Heart left ventricle (tissue), 16 donors: ENCODE data around the gene TMEM82. TPM values are rescaled to one million over a fixed set of nuclear protein-coding genes. Genes with fewer than 3 reads are reported as not detected.

Experiments
- ATAC-seq, 4 donors: fragments of 200-7000 bp; cut with Tn5 transposase; one replicate each; pipeline ENCODE4 v1.9.1; 2020 to 2022; ENCODE audit warnings: moderate library complexity in 4 of 4, mild to moderate bottlenecking in 3 of 4, moderate number of reproducible peaks in 1 of 4
- DNase-seq, 5 donors: peaks; one replicate each; pipeline ENCODE4 v3.0.0-alpha.2; 2020
- H3K27ac ChIP-seq, 12 donors: fragments of 200-600 bp; sonication (generic) in 4 of 12; one replicate each; pipeline versions ENCODE4 v1.5.0 to v1.8.0; 2016 to 2022; ENCODE audit warnings: mild to moderate bottlenecking in 2 of 12
- H3K27me3 ChIP-seq, 9 donors: fragments of 200-600 bp; sonication (generic) in 2 of 9; one replicate each; pipeline versions ENCODE4 v1.5.1 to v1.8.0; 2016 to 2022; ENCODE audit warnings: mild to moderate bottlenecking in 3 of 9
- H3K36me3 ChIP-seq, 9 donors: fragments of 200-600 bp; sonication (generic) in 2 of 9; one replicate each; pipeline versions ENCODE4 v1.5.0 to v1.8.0; 2018 to 2022; ENCODE audit warnings: mild to moderate bottlenecking in 2 of 9
- H3K4me1 ChIP-seq, 12 donors: fragments of 200-600 bp; sonication (generic) in 4 of 12; one replicate each; pipeline versions ENCODE4 v1.5.0 to v1.8.0; 2016 to 2022; ENCODE audit warnings: mild to moderate bottlenecking in 3 of 12
- H3K4me3 ChIP-seq, 12 donors: fragments of 200-600 bp; sonication (generic) in 4 of 12; one replicate each; pipeline versions ENCODE4 v1.5.0 to v1.8.0; 2017 to 2022; ENCODE audit warnings: mild to moderate bottlenecking in 9 of 12, moderate library complexity in 4 of 12
- H3K9me3 ChIP-seq, 12 donors: fragments of 200-600 bp; sonication (generic) in 4 of 12; one replicate each; pipeline versions ENCODE4 v1.5.0 to v1.8.0; 2016 to 2022; ENCODE audit warnings: mild to moderate bottlenecking in 1 of 12
- CTCF ChIP-seq, 12 donors: fragments of 200-600 bp; sonication (generic) in 4 of 12; IDR thresholded peaks; one replicate each; pipeline versions ENCODE4 v1.5.0 to v1.8.0; 2018 to 2022; ENCODE audit warnings: antibody characterized with exemption in 12 of 12, mild to moderate bottlenecking in 5 of 12
- POLR2A ChIP-seq, 2 donors: fragments of 450-650 bp; IDR thresholded peaks; one replicate each; pipeline ENCODE4 v1.6.1; 2017; ENCODE audit warnings: antibody characterized with exemption in 2 of 2, mild to moderate bottlenecking in 2 of 2, moderate library complexity in 2 of 2
- WGBS, 4 donors: extraction: QIAGEN DNeasy Blood & Tissue Kit in 2 of 4; methylation state at CpG; one replicate each; pipeline versions ENCODE4 v1.1.5 to v1.1.7; 2013 to 2018; 5-methylcytosine and 5-hydroxymethylcytosine counted together
- intact Hi-C, 10 donors: fragments of 100-400 bp; cut with DNase I; formaldehyde crosslinking; loops; one replicate each; pipeline versions ENCODE4 v1.11.1 to v1.14.2; 2022
- polyA plus RNA-seq, 2 donors: library from polyadenylated mRNA; stranded (reverse); fragments of 200-250 nt; gene quantifications; one replicate each; pipeline ENCODE4 v1.2.3, GENCODE V29; 2013
- total RNA-seq, 9 donors: library from RNA; depleted of rRNA in 2 of 9; stranded (reverse); fragments of >200 nt in 2 of 9; fragmentation: NEBNext Ultra II Directional in 3 of 9; extraction: Animal tissue kit (Norgen Biotek cat#: 25700) in 3 of 9; gene quantifications; one replicate each; pipeline versions ENCODE4 v1.1.0 to v1.2.4, GENCODE V29; 2016 to 2023
- donor health status: ischemic (EF 13 %, LVEDD 7.1; RV severe dilation, severe dysfunction).
- donor health status: healthy with polysubstance abuse.
- donor health status: DM: no; HTN: yes; CAD: no.
- donor health status: DM: no; HTN: no; CAD: no.
- donor health status: ischemic (EF 25% LVEDD 6.9; RV normal size, moderate dysfunction).
- donor health status: ischemic (EF 25% LVEDD 5.7; RV mildly dilated, moderate dysfunction).
- donor health status: healthy.
- donor health status: DM: yes; HTN: yes; CAD: no.
- donor health status: ischemic (EF 35%, LVEDD 5.7; RV mildly dilated, moderate dysfunction).
- donor health status: nonischemic (EF 11% LVEDD 7.7; RV severe dilation, severe dysfunction).
- donor health status: DM: yes; HTN: yes; CAD: no.
- donor health status: PGD.
- donor health status: ischemic (EF 29% LVEDD 5.4; RV normal size, mild dysfunction).
- donor health status: nonischemic (EF 23%, LVEDD 6.1; RV moderate dilation, normal function).

The TMEM82 gene
- total and polyA plus RNA-seq, 11 donors, result not detected

GRCh38 chr1:15777909-15778707, 35.8 kb downstream of the TMEM82 start:
- intact Hi-C loops, result no loop called here
- ATAC-seq (no peak), DNase-seq (no peak)
- Histone ChIP-seq H3K9me3 (no peaks in the 10 kb centered on the region), H3K27ac (no peak overlapping the region), H3K4me3 (no peak overlapping the region), H3K4me1 (peaks cover 0 to 4% (median 0%) of the 10 kb centered on the region in 12 donors), H3K36me3 (peaks cover 0 to 86% (median 54%) of the 10 kb centered on the region in 9 donors), H3K27me3 (no peaks in the 10 kb centered on the region)
- TF ChIP-seq CTCF (IDR thresholded peaks at IDR 0.05) (no peak), POLR2A (IDR thresholded peaks at IDR 0.05) (no peak)
- WGBS, 4 donors, result 82 to 90% (median 85%) methylated on average over 7 of the region's 7 CpGs

GRCh38 chr1:15785683-15786082, 43.4 kb downstream of the TMEM82 start:
- intact Hi-C loops, result loop anchor here in 1 of 10 donors (5.0 kb wide), 1 partner anchor 267 kb away; no protein-coding TSS in a partner anchor
- ATAC-seq (peak in 2 of 4 donors; percentile 5 to 6), DNase-seq (no peak)
- 88 to 97% (median 95%) methylated on average over 7 to 8 of the region's 8 CpGs for WGBS, 4 donors
- Histone ChIP-seq H3K36me3 (peaks cover 0 to 35% (median 9%) of the 10 kb centered on the region in 9 donors), H3K27me3 (no peaks in the 10 kb centered on the region), H3K4me3 (no peak overlapping the region), H3K27ac (no peak overlapping the region), H3K4me1 (peaks cover 0 to 12% (median 5%) of the 10 kb centered on the region in 12 donors), H3K9me3 (no peaks in the 10 kb centered on the region)
- TF ChIP-seq POLR2A (IDR thresholded peaks at IDR 0.05), result no peak
- no peak for TF ChIP-seq CTCF (IDR thresholded peaks at IDR 0.05)

GRCh38 chr1:15786581-15786980, 44.3 kb downstream of the TMEM82 start:
- intact Hi-C loops, result loop anchor here in 1 of 10 donors (5.0 kb wide), 1 partner anchor 266 kb away; no protein-coding TSS in a partner anchor
- DNase-seq (peak in 2 of 5 donors; percentile 55 to 67), ATAC-seq (peak; percentile 41 to 72 (median 68))
- no peak overlapping the region for H3K27ac ChIP-seq
- no peaks in the 10 kb centered on the region for H3K27me3 ChIP-seq
- H3K4me1 ChIP-seq, result peaks cover 0 to 12% (median 5%) of the 10 kb centered on the region in 12 donors
- WGBS, 4 donors, result 66 to 68% (median 67%) methylated on average over 6 to 10 of the region's 10 CpGs
- TF ChIP-seq POLR2A (IDR thresholded peaks at IDR 0.05) (no peak), CTCF (IDR thresholded peaks at IDR 0.05) (no peak)
- H3K9me3 ChIP-seq, result no peaks in the 10 kb centered on the region
- H3K36me3 ChIP-seq, result peaks cover 0 to 27% (median 7%) of the 10 kb centered on the region in 9 donors
- H3K4me3 ChIP-seq, result no peak overlapping the region

- H3K4me1 ChIP-seq, result peaks cover 0 to 17% (median 6%) of the 10 kb centered on the region in 12 donors
- no peak overlapping the region for H3K4me3 ChIP-seq
- no peak for TF ChIP-seq CTCF (IDR thresholded peaks at IDR 0.05)
- H3K9me3 ChIP-seq, result no peaks in the 10 kb centered on the region
- no peak overlapping the region for H3K27ac ChIP-seq
- WGBS, 4 donors, result 70 to 83% (median 75%) methylated on average over 13 of the region's 13 CpGs
- intact Hi-C loops, result loop anchor here in 1 of 10 donors (5.0 kb wide), 1 partner anchor 264 kb away; no protein-coding TSS in a partner anchor
- ATAC-seq (no peak), DNase-seq (no peak)
- H3K36me3 ChIP-seq, result peaks cover 0 to 18% (median 7%) of the 10 kb centered on the region in 9 donors
- no peaks in the 10 kb centered on the region for H3K27me3 ChIP-seq
Observed at GRCh38 chr1:15788624-15789301, 46.5 kb downstream of the TMEM82 start.
